Activated B cell treated with CpG ODN at 0.5 μM for 24 hours (primary cell): Measurements from ENCODE around the gene ABHD17A. TPM values are rescaled to one million over a fixed set of nuclear protein-coding genes. Genes with fewer than 3 reads are reported as not detected.
A peak's percentile ranks its signal among the peaks of the same experiment; 100 is the strongest.

Experiments
- ATAC-seq: fragments of 200-7000 bp; cut with Tn5 transposase; one replicate; pipeline ENCODE4 v1.10.0; 2021; ENCODE audit warnings: low read depth, mild to moderate bottlenecking, moderate library complexity
- CTCF ChIA-PET: fragments of 350-600 bp; sonication (Branson Sonifier 250); formaldehyde crosslinking; loops from one replicate; lab custom pipeline; 2021; ENCODE audit warnings: antibody characterized with exemption; lab: Charles Lee
- POLR2A ChIA-PET: fragments of 350-600 bp; sonication (Branson Sonifier 250); formaldehyde crosslinking; loops from one replicate; lab custom pipeline; 2021; ENCODE audit warnings: antibody characterized with exemption; lab: Charles Lee
- DNase-seq: peaks from one replicate; pipeline ENCODE4 v3.0.0; 2022
- H3K27ac Mint-ChIP-seq: one replicate; pipeline ENCODE4 v1.8.0; 2020; ENCODE audit warnings: mixed read lengths
- H3K27me3 Mint-ChIP-seq: one replicate; pipeline ENCODE4 v1.8.0; 2021; ENCODE audit warnings: mixed read lengths
- H3K36me3 Mint-ChIP-seq: one replicate; pipeline ENCODE4 v1.8.0; 2021; ENCODE audit warnings: low read depth, mixed read lengths
- H3K4me1 Mint-ChIP-seq: one replicate; pipeline ENCODE4 v1.8.0; 2021; ENCODE audit warnings: mixed read lengths
- H3K4me3 Mint-ChIP-seq: one replicate; pipeline ENCODE4 v1.8.0; 2020; ENCODE audit warnings: mild to moderate bottlenecking, mixed read lengths
- H3K9me3 Mint-ChIP-seq: one replicate; pipeline ENCODE4 v1.8.0; 2020; ENCODE audit warnings: mixed read lengths
- CTCF ChIP-seq: fragments of 200-600 bp; IDR thresholded peaks from one replicate; pipeline ENCODE4 v1.8.0; 2022; ENCODE audit warnings: antibody characterized with exemption, mild to moderate bottlenecking
- intact Hi-C: fragments of 100-400 bp; cut with micrococcal nuclease; formaldehyde crosslinking; loops from one replicate; pipeline ENCODE4 v1.15.1; 2024
- total RNA-seq: library from RNA; stranded (reverse); gene quantifications from 2 replicates; pipeline ENCODE4 v1.2.3, GENCODE V29; 2022

ABHD17A gene
- total RNA-seq, 1 donor from 2014 or later, result 64.3 TPM

- ChIA-PET POLR2A (interaction anchor here (0.6 to 2.1 kb wide), 10 partner anchors 13 to 332 kb away, joined by 3 to 7 read pairs (median 5); no protein-coding TSS in a partner anchor), CTCF (interaction anchor here (0.8 to 1.4 kb wide), 7 partner anchors 14 to 167 kb away, joined by 3 to 7 read pairs (median 4); partner anchors contain the start of gene MOB3A)
- no peaks in the 10 kb centered on the region for H3K9me3 Mint-ChIP-seq
- peak overlapping the region; percentile 81 for H3K4me3 Mint-ChIP-seq
- peak; percentile 59 for TF ChIP-seq CTCF
- peak; percentile 82 for ATAC-seq
- H3K27ac Mint-ChIP-seq, result no peak overlapping the region
- H3K4me1 Mint-ChIP-seq, result peaks cover 46% of the 10 kb centered on the region
- H3K36me3 Mint-ChIP-seq, result peaks cover 10% of the 10 kb centered on the region
- DNase-seq, result peak; percentile 86
- intact Hi-C loops, result loop anchor here (1.0 to 5.0 kb wide), 4 partner anchors 64 to 167 kb away; partner anchors contain the start of genes BTBD2, IZUMO4 and MOB3A
- no peaks in the 10 kb centered on the region for H3K27me3 Mint-ChIP-seq
Measured at GRCh38 chr19:1929021-1929742, 43.9 kb upstream of the ABHD17A start.

- Mint-ChIP-seq H3K36me3 (peaks cover 27% of the 10 kb centered on the region), H3K4me1 (peaks cover 20% of the 10 kb centered on the region), H3K9me3 (no peaks in the 10 kb centered on the region), H3K27me3 (no peaks in the 10 kb centered on the region), H3K27ac (no peak overlapping the region), H3K4me3 (no peak overlapping the region)
- DNase-seq, result no peak
- ATAC-seq, result no peak
- TF ChIP-seq CTCF, result no peak
- CTCF ChIA-PET, result no interaction called here
- intact Hi-C loops, result loop anchor here (5.0 kb wide), 1 partner anchor 92 kb away; the partner anchor contains the start of gene BTBD2
- POLR2A ChIA-PET, result interaction anchor here (0.5 kb wide), 1 partner anchor 232 kb away, joined by 5 read pairs; no protein-coding TSS in a partner anchor
Measured at GRCh38 chr19:1925544-1925943, 40.2 kb upstream of the ABHD17A start.

- H3K9me3 Mint-ChIP-seq, result no peaks in the 10 kb centered on the region
- no peak for TF ChIP-seq CTCF
- CTCF ChIA-PET, result interaction anchor here (1.0 to 1.1 kb wide), 2 partner anchors 58 to 60 kb away, joined by 3 read pairs; no protein-coding TSS in a partner anchor
- peaks cover 34% of the 10 kb centered on the region for H3K36me3 Mint-ChIP-seq
- POLR2A ChIA-PET, result interaction anchor here (0.7 to 2.2 kb wide), 4 partner anchors 8 to 60 kb away, joined by 3 to 8 read pairs (median 5); partner anchors contain the start of genes ADAT3 and SCAMP4
- no peak overlapping the region for H3K4me3 Mint-ChIP-seq
- H3K27me3 Mint-ChIP-seq, result no peaks in the 10 kb centered on the region
- no peak for ATAC-seq
- intact Hi-C loops, result no loop called here
- no peak overlapping the region for H3K27ac Mint-ChIP-seq
- peaks cover 11% of the 10 kb centered on the region for H3K4me1 Mint-ChIP-seq
- no peak for DNase-seq
Measured at GRCh38 chr19:1924320-1924961, 39.1 kb upstream of the ABHD17A start.

- H3K4me3 Mint-ChIP-seq, result no peak overlapping the region
- H3K27ac Mint-ChIP-seq, result peak overlapping the region; percentile 41
- intact Hi-C loops, result no loop called here
- DNase-seq (no peak), ATAC-seq (peak; percentile 87)
- ChIA-PET CTCF (interaction anchor here (1.1 kb wide), 1 partner anchor 59 kb away, joined by 3 read pairs; no protein-coding TSS in a partner anchor), POLR2A (interaction anchor here (0.5 to 2.2 kb wide), 11 partner anchors 10 to 553 kb away, joined by 3 to 8 read pairs (median 6); partner anchors contain the start of genes ADAT3, GADD45B and SCAMP4)
- H3K27me3 Mint-ChIP-seq, result no peaks in the 10 kb centered on the region
- peaks cover 38% of the 10 kb centered on the region for H3K36me3 Mint-ChIP-seq
- H3K4me1 Mint-ChIP-seq, result peaks cover 7% of the 10 kb centered on the region
- no peaks in the 10 kb centered on the region for H3K9me3 Mint-ChIP-seq
- no peak for TF ChIP-seq CTCF
Measured at GRCh38 chr19:1923319-1923718, 38.0 kb upstream of the ABHD17A start.
